IMR-90 (cell line): Measurements from ENCODE around the gene PANK4. TPM values are rescaled to one million over a fixed set of nuclear protein-coding genes. Genes with fewer than 3 reads are reported as not detected.

ENCODE experiments used
- ATAC-seq: fragments of 200-7000 bp; cut with Tn5 transposase; 2 replicates; pipeline ENCODE4 v1.9.1; 2020; ENCODE audit warnings: low read depth, mild to moderate bottlenecking, moderate library complexity
- BruUV-seq: library from RNA; stranded (reverse); fragments of 400-500 nt; replicated peaks from 2 replicates; lab custom pipeline; 2021; lab: Mats Ljungman, UMichigan
- CTCF ChIA-PET: fragments of 300-600 bp; formaldehyde crosslinking; extraction: SDS; loops from one replicate; lab custom pipeline; 2021; ENCODE audit warnings: antibody characterized with exemption; lab: Yijun Ruan, JAX
- POLR2A ChIA-PET: fragments of 300-600 bp; sonication (Branson Sonifier 250); formaldehyde crosslinking; loops from one replicate; lab custom pipeline; 2022; ENCODE audit warnings: antibody characterized with exemption; ENCODE audit not compliant: unreplicated experiment; lab: Charles Lee
- DNase-seq: peaks from one replicate; pipeline ENCODE4 v3.0.0; 2013
- H2AFZ ChIP-seq: replicated peaks from 2 replicates; pipeline ENCODE3; 2013; ENCODE audit warnings: low read length, mild to moderate bottlenecking; ENCODE audit not compliant: poor library complexity
- H2AK5ac ChIP-seq: 2 replicates; pipeline ENCODE4 v1.6.1; 2013; ENCODE audit warnings: low read depth, low read length, inconsistent platforms
- H2AK9ac ChIP-seq: replicated peaks from 2 replicates; pipeline ENCODE3; 2013; ENCODE audit warnings: mild to moderate bottlenecking, low read depth, low read length, moderate library complexity; ENCODE audit not compliant: poor library complexity
- H2BK120ac ChIP-seq: 2 replicates; pipeline ENCODE4 v1.6.1; 2013; ENCODE audit warnings: low read depth, low read length, inconsistent platforms
- H2BK15ac ChIP-seq: 3 replicates; pipeline ENCODE4 v1.6.1; 2013; ENCODE audit warnings: low read depth, low read length, inconsistent platforms
- H2BK20ac ChIP-seq: 2 replicates; pipeline ENCODE4 v1.6.1; 2013; ENCODE audit warnings: low read depth, mild to moderate bottlenecking, inconsistent platforms, low read length, moderate library complexity
- H2BK5ac ChIP-seq: 2 replicates; pipeline ENCODE4 v1.6.1; 2013; ENCODE audit warnings: mild to moderate bottlenecking, low read depth, low read length, inconsistent platforms; ENCODE audit not compliant: poor library complexity, severe bottlenecking
- H3K14ac ChIP-seq: replicated peaks from 2 replicates; pipeline ENCODE4 v1.6.1; 2013; ENCODE audit warnings: low read depth, low read length, inconsistent platforms
- H3K18ac ChIP-seq: 2 replicates; pipeline ENCODE4 v1.6.1; 2013; ENCODE audit warnings: low read depth, low read length, control low read depth
- H3K23ac ChIP-seq: 2 replicates; pipeline ENCODE4 v1.6.1; 2013; ENCODE audit warnings: low read depth, low read length, inconsistent platforms
- H3K27ac ChIP-seq: 2 replicates; pipeline ENCODE4 v1.5.1; 2013; ENCODE audit warnings: mild to moderate bottlenecking, control low read depth, low read length; ENCODE audit not compliant: insufficient read depth
- H3K27me3 ChIP-seq: 2 replicates; pipeline ENCODE4 v1.6.1; 2013; ENCODE audit warnings: low read length; ENCODE audit not compliant: control insufficient read depth, insufficient read depth
- H3K36me3 ChIP-seq: 2 replicates; pipeline ENCODE4 v1.6.1; 2013; ENCODE audit warnings: low read length, mixed read lengths; ENCODE audit not compliant: control insufficient read depth, insufficient read depth
- H3K4ac ChIP-seq: 2 replicates; pipeline ENCODE4 v1.6.1; 2013; ENCODE audit warnings: low read depth, low read length, inconsistent platforms
- H3K4me1 ChIP-seq: 2 replicates; pipeline ENCODE4 v1.6.1; 2013; ENCODE audit warnings: low read length, mixed read lengths; ENCODE audit not compliant: control insufficient read depth, insufficient read depth
- H3K4me2 ChIP-seq: 2 replicates; pipeline ENCODE4 v1.6.1; 2013; ENCODE audit warnings: low read depth, mild to moderate bottlenecking, control low read depth, low read length, moderate library complexity
- H3K4me3 ChIP-seq: 2 replicates; pipeline ENCODE4 v1.5.1; 2013; ENCODE audit warnings: low read depth, mild to moderate bottlenecking, control low read depth, low read length, moderate library complexity; ENCODE audit not compliant: insufficient read depth
- H3K56ac ChIP-seq: 2 replicates; pipeline ENCODE4 v1.6.1; 2013; ENCODE audit warnings: low read length, inconsistent platforms; ENCODE audit not compliant: insufficient read depth; ENCODE audit errors: extremely low read depth
- H3K79me1 ChIP-seq, 2 experiments: 2 replicates each; pipeline ENCODE4 v1.6.1; 2013; ENCODE audit warnings: low read length in 2 of 2, inconsistent platforms in 1 of 2, low read depth in 1 of 2
- H3K9ac ChIP-seq: 2 replicates; pipeline ENCODE4 v1.6.1; 2013; ENCODE audit warnings: low read depth, low read length, control low read depth
- H3K9me1 ChIP-seq: 2 replicates; pipeline ENCODE4 v1.6.1; 2013; ENCODE audit warnings: low read length, inconsistent platforms; ENCODE audit not compliant: insufficient read depth
- H3K9me3 ChIP-seq: 2 replicates; pipeline ENCODE4 v1.6.1; 2013; ENCODE audit warnings: low read length; ENCODE audit not compliant: control insufficient read depth, insufficient read depth
- H4K20me1 ChIP-seq: 2 replicates; pipeline ENCODE4 v1.6.1; 2013; ENCODE audit warnings: low read length, inconsistent platforms; ENCODE audit not compliant: insufficient read depth
- H4K5ac ChIP-seq: 2 replicates; pipeline ENCODE4 v1.6.1; 2013; ENCODE audit warnings: mild to moderate bottlenecking, low read depth, low read length, control low read depth
- H4K8ac ChIP-seq, 2 experiments: 2 replicates each; pipeline ENCODE4 v1.6.1; 2013; ENCODE audit warnings: low read depth in 2 of 2, low read length in 2 of 2, control low read depth in 1 of 2, inconsistent platforms in 1 of 2
- H4K91ac ChIP-seq: 2 replicates; pipeline ENCODE4 v1.6.1; 2013; ENCODE audit warnings: low read depth, low read length, inconsistent platforms; ENCODE audit not compliant: insufficient read depth
- BHLHE40 ChIP-seq: fragments of 150-350 bp; IDR thresholded peaks from 2 replicates; pipeline ENCODE4 v1.6.1; 2016; ENCODE audit warnings: mild to moderate bottlenecking, low read depth, low read length
- CEBPB ChIP-seq: IDR thresholded peaks from 2 replicates; pipeline ENCODE4 v1.6.1; 2012; ENCODE audit warnings: low read depth, low read length, improper control_type of control experiment
- CHD1 ChIP-seq: IDR thresholded peaks from 2 replicates; pipeline ENCODE4 v1.6.1; 2012; ENCODE audit warnings: low read depth, low read length, improper control_type of control experiment
- CTCF ChIP-seq: conservative IDR thresholded peaks from 2 replicates; pipeline ENCODE4 v1.5.1; 2012; ENCODE audit warnings: mild to moderate bottlenecking, low read depth, low read length, improper control_type of control experiment
- ELK1 ChIP-seq: fragments of 150-350 bp; IDR thresholded peaks from 2 replicates; pipeline ENCODE4 v1.6.1; 2016; ENCODE audit warnings: low read depth, mild to moderate bottlenecking, low read length, moderate library complexity, borderline replicate concordance
- FOS ChIP-seq: fragments of 150-350 bp; IDR thresholded peaks from 2 replicates; pipeline ENCODE4 v1.6.1; 2016; ENCODE audit warnings: low read depth, low read length
- MAZ ChIP-seq: IDR thresholded peaks from 2 replicates; pipeline ENCODE4 v1.6.1; 2012; ENCODE audit warnings: low read depth, mild to moderate bottlenecking, low read length, improper control_type of control experiment, moderate library complexity, borderline replicate concordance
- MXI1 ChIP-seq: IDR thresholded peaks from 2 replicates; pipeline ENCODE4 v1.6.1; 2012; ENCODE audit warnings: low read depth, mild to moderate bottlenecking, low read length, moderate library complexity, borderline replicate concordance
- NFE2L2 ChIP-seq: fragments of 150-350 bp; IDR thresholded peaks from 2 replicates; pipeline ENCODE4 v1.6.1; 2016; ENCODE audit warnings: low read depth, mild to moderate bottlenecking, low read length
- RCOR1 ChIP-seq: IDR thresholded peaks from 2 replicates; pipeline ENCODE4 v1.6.1; 2012; ENCODE audit warnings: mild to moderate bottlenecking, low read length, improper control_type of control experiment; ENCODE audit not compliant: insufficient replicate concordance
- RFX5 ChIP-seq: IDR thresholded peaks from 2 replicates; pipeline ENCODE4 v1.8.0; 2012; ENCODE audit warnings: low read depth, mild to moderate bottlenecking, low read length, moderate library complexity
- SMC3 ChIP-seq: fragments of 150-350 bp; IDR thresholded peaks from 2 replicates; pipeline ENCODE4 v1.6.1; 2016; ENCODE audit warnings: low read depth, mild to moderate bottlenecking, antibody characterized with exemption, low read length, moderate library complexity
- WGBS, 2 experiments: methylation state at CpG; one replicate each; pipeline versions ENCODE4 v1.1.5 to v1.1.7; 2013; ENCODE audit warnings: missing lambda C conversion rate in 2 of 2; ENCODE audit not compliant: insufficient read length in 1 of 2; ENCODE audit errors: extremely low coverage in 2 of 2; 5-methylcytosine and 5-hydroxymethylcytosine counted together
- dilution Hi-C: fragments of 300-500 bp; cut with HindIII; formaldehyde crosslinking; loops from one replicate; pipeline ENCODE4 v1.14.3; 2018; ENCODE audit warnings: low sequenced_read_pairs; ENCODE audit not compliant: unreplicated experiment
- in situ Hi-C: fragments of 300-500 bp; cut with MboI; formaldehyde crosslinking; loops from 3 replicates; pipeline ENCODE4 v1.14.3; 2019; ENCODE audit warnings: low sequenced_read_pairs, inconsistent platforms, mixed read lengths
- intact Hi-C: fragments of 100-400 bp; cut with micrococcal nuclease; formaldehyde crosslinking; loops from 2 replicates; pipeline ENCODE4 v1.10.0; 2022
- polyA plus RNA-seq, 3 experiments: library from polyadenylated mRNA; depleted of rRNA; stranded (reverse); fragments of >200 nt; gene quantifications; 2 replicates each; pipeline ENCODE4 v1.2.3, GENCODE V29; 2012; ENCODE audit warnings: low replicate concordance in 1 of 3
- total RNA-seq: library from RNA; depleted of rRNA; stranded (reverse); fragments of >200 nt; gene quantifications from 2 replicates; pipeline ENCODE4 v1.2.3, GENCODE V29; 2012

Gene PANK4
- total and polyA plus RNA-seq, 2 of the 4 experiments (the other 2 are of a cell fraction), result 14.0 to 18.5 TPM

- Histone ChIP-seq H3K9me1 (no peaks in the 10 kb centered on the region), H2BK120ac (no peak overlapping the region), H3K4me1 (no peaks in the 10 kb centered on the region), H2BK15ac (no peak overlapping the region), H4K8ac (no peak overlapping the region), H2AK9ac (no peak overlapping the region), H2BK5ac (no peak overlapping the region), H3K4me3 (no peak overlapping the region), H3K18ac (no peak overlapping the region), H4K5ac (no peak overlapping the region), H3K14ac (no peak overlapping the region), H2AFZ (no peak overlapping the region), H3K23ac (no peak overlapping the region), H4K91ac (no peak overlapping the region), H4K20me1 (no peaks in the 10 kb centered on the region), H3K56ac (no peak overlapping the region), H3K4ac (no peak overlapping the region), H3K27ac (no peak overlapping the region), H3K27me3 (peaks cover 54% of the 10 kb centered on the region), H3K79me1 (no peaks in the 10 kb centered on the region), H3K9ac (no peak overlapping the region), H3K4me2 (no peak overlapping the region), H2BK20ac (no peak overlapping the region), H3K9me3 (no peaks in the 10 kb centered on the region), H2AK5ac (no peak overlapping the region), H3K36me3 (no peaks in the 10 kb centered on the region)
- DNase-seq (no peak), ATAC-seq (no peak)
- no peak for TF ChIP-seq MXI1
- TF ChIP-seq ELK1, result no peak
- TF ChIP-seq BHLHE40, result no peak
- no peak for TF ChIP-seq RCOR1
- TF ChIP-seq CTCF, result no peak
- no peak for TF ChIP-seq SMC3
- TF ChIP-seq MAZ, result no peak
- no peak for TF ChIP-seq FOS
- TF ChIP-seq CEBPB, result no peak
- no peak for TF ChIP-seq CHD1
- TF ChIP-seq NFE2L2, result no peak
- no peak for TF ChIP-seq RFX5
- no CpG with 5 or more reads among the region's 12 CpGs for WGBS, 2 experiments
- dilution Hi-C loops (no loop called here), intact Hi-C loops (no loop called here), in situ Hi-C loops (no loop called here)
- POLR2A ChIA-PET, result no interaction called here
- BruUV-seq, result no TSS peak
- CTCF ChIA-PET, result no interaction called here
Observed at GRCh38 chr1:2466270-2466665, 60.1 kb downstream of the PANK4 start.
